ENCODE measurements around the gene ITGA7.

The ITGA7 gene

GRCh38 chr12:55642267-55642666 is 65.4 kb downstream of the ITGA7 start:
- no peak for DNase-seq

- no peak for DNase-seq
These were observed 66.1 kb downstream of the ITGA7 start for GRCh38 chr12:55641595-55641994.

- no peak for DNase-seq
These were observed 70.2 kb downstream of the ITGA7 start for GRCh38 chr12:55637467-55637866.

- DNase-seq, result no peak
These were observed 70.9 kb downstream of the ITGA7 start, which contains the start of gene OR10P1 for GRCh38 chr12:55636853-55637252. TSS of gene OR10P1 (plus strand) at chr12:55636892. CDS start at chr12:55636892, 0 bp downstream.

GRCh38 chr12:55636116-55636655 is 71.5 kb downstream of the ITGA7 start:
- no peak for DNase-seq
